Fibroblast of lung (primary cell): ENCODE results near the gene TJP3.

Experiments used
- CTCF ChIP-seq, 2 donors: IDR thresholded peaks in 1 of 2; conservative IDR thresholded peaks in 1 of 2; 1 replicate in 1 of 2; 2 replicates in 1 of 2; pipeline ENCODE4 v1.5.1; 2011 to 2012; ENCODE audit warnings: low read length in 2 of 2, control low read depth in 1 of 2, inconsistent platforms in 1 of 2, low read depth in 1 of 2, mild to moderate bottlenecking in 1 of 2
- EZH2 ChIP-seq: IDR thresholded peaks from 2 replicates; pipeline ENCODE4 v1.5.1; 2012; ENCODE audit warnings: low read length, control low read depth, mild to moderate bottlenecking; ENCODE audit errors: missing control alignments

GRCh38 chr19:3670796-3671679 lies 37.1 kb upstream of the TJP3 start:
- TF ChIP-seq EZH2: no peak
- no peak for TF ChIP-seq CTCF (conservative IDR thresholded peaks at IDR 0.05 in 1 of 2, IDR thresholded peaks at IDR 0.05 in 1 of 2; ENCODE audit: low read depth in 1 of 2, low read length in 2 of 2)
